HG03460 (cell line): ENCODE data around the gene DHRS1.
"Not testable (repeated sequence)": the region's sequence is repeated elsewhere in the genome, so short reads cannot be mapped to it uniquely, and the experiment has no call there.

ENCODE experiments used
- ATAC-seq: cut with Tn5 transposase; IDR thresholded peaks from one replicate; pipeline ENCODE4 v1.9.1; 2021; ENCODE audit not compliant: unreplicated experiment

DHRS1 gene

DNA sequence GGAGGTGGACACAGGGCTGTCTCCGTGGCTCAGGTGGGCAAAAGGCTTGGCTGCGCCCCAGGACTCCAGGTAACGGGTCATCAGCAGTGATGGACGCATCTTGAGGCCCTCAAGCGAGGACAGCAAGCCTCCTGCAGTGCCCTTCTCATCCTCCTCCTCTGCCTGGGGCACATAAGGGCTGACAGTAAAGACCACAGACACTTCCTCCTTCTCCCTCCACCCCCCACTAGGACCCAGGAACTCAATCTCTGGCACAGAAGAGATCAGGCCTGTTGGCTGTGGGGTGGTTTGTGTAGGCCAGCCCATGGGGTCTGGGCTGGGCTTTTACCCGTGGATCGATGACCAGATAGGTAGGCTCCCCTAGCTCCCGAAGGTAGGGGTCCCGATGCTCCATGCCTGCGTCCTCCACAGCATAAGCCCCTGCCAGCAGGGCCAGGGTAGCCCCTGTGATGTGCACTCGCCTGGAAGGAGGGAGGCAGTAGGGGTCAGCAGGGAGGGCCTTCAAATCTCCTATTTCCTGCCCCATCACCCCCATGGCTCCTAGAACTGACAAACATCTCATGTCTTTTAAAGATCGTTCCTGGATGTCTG is 29.6 kb upstream of the DHRS1 start:
- no peak for ATAC-seq

- not testable (repeated sequence) for ATAC-seq
Measured at GRCh38 chr14:24327914-24328313, 28.3 kb upstream of the DHRS1 start.

- no peak for ATAC-seq
Measured at GRCh38 chr14:24327303-24327702, 27.7 kb upstream of the DHRS1 start.

GRCh38 chr14:24325963-24326362 is 26.4 kb upstream of the DHRS1 start:
- no peak for ATAC-seq

GRCh38 chr14:24325041-24325530 is 25.5 kb upstream of the DHRS1 start:
- no peak for ATAC-seq

GRCh38 chr14:24324024-24324423 is 24.4 kb upstream of the DHRS1 start:
- no peak for ATAC-seq

GRCh38 chr14:24323341-24323740 is 23.8 kb upstream of the DHRS1 start:
- ATAC-seq, result no peak

- no peak for ATAC-seq
Measured at GRCh38 chr14:24322672-24323071, 23.1 kb upstream of the DHRS1 start.

- no peak for ATAC-seq
Measured at GRCh38 chr14:24321212-24321975, 21.8 kb upstream of the DHRS1 start.

DNA sequence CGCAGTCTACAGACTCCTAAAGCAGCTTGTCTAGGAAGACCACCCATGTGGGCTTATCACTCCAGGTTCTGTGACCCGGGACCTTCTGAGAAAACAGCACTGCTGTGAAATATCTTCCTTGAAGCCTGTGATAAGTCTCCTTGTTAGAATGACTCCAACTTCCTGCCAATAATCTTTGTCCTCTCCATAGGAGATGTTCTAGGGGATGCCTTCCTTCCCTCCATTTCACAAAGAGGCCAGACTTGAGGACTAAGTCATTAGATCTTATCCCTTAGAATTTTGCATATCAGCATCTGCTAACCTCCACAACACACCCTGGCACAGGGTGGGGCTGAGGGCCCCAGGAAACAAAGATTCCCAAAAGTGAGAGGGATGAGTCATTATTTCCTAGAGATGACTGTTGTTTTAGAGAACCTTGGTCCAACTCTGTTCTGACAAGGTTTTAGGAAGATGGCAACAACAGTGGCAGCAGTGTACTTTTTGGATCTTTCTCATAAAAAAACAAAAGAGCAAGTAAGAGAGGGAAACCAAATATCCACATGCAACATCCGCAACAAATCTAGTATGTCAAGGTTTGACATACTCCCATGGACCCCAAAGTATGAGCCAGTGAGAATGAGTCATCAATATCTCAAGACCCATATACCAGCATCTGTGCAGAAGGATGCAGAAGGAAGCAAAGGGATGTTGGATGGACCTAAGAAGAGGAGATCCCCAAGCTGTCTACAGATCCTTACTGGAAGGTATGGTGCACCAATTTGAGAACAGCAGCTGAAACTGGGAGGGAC is 17.8 kb upstream of the DHRS1 start:
- no peak for ATAC-seq

DNA sequence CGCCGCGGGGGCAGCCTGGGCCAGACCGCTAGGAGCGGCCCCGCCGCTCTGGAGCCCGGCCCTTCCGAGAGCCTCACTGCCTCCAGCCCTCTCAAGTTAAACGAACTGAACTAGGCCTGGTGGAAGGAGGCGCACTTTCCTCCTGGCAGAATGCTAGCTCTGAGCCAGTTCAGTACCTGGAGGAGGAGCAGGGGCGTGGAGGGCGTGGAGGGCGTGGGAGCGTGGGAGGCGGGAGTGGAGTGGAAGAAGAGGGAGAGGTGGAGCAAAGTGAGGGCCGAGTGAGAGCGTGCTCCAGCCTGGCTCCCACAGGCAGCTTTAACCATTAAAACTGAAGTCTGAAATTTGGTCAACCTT is 17.0 kb upstream of the DHRS1 start:
- ATAC-seq, result no peak

GRCh38 chr14:24315807-24316596 is 16.4 kb upstream of the DHRS1 start:
- no peak for ATAC-seq

- ATAC-seq, result no peak
Measured at GRCh38 chr14:24315243-24315806, 15.7 kb upstream of the DHRS1 start.

DNA sequence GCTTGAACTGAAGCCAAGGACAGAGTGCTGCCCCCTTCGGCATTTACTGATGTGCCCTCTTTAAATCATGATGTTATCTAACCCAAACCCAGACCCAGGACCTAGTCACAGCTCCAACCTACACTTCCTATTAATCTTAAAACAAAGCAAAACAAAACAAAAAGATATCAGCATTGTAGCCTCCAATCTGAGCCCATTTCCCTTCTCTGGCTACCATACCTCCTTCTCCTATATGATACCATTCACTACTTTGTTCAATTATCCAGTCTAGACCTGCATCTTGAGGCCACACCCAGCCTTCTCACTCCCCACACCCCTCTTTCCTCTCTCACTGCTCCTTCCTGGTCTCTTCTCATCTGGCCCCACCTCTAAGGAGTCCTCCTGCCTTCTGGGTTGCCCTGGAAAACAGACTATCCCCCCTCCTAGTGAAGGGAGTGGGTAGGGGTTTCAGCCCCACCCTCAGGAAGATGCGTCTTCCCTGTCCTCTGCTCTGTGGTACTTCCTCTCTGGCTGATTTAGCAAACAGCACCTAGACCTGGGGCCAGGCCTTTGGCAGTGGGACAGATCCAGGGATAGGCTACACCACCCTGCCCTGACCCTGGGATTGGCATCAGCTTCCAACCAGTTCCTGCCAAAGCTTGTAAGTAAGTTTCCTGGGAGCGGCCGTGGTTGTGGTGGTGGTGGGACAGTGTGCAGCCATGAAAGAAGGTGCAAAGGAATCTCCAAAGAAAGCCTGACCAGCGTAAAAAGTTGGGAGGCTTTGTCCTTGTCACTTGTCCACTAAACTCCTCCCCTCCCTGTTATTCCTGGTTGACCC is 15.0 kb upstream of the DHRS1 start:
- no peak for ATAC-seq

GRCh38 chr14:24313913-24314312 is 14.3 kb upstream of the DHRS1 start:
- ATAC-seq, result no peak

DNA sequence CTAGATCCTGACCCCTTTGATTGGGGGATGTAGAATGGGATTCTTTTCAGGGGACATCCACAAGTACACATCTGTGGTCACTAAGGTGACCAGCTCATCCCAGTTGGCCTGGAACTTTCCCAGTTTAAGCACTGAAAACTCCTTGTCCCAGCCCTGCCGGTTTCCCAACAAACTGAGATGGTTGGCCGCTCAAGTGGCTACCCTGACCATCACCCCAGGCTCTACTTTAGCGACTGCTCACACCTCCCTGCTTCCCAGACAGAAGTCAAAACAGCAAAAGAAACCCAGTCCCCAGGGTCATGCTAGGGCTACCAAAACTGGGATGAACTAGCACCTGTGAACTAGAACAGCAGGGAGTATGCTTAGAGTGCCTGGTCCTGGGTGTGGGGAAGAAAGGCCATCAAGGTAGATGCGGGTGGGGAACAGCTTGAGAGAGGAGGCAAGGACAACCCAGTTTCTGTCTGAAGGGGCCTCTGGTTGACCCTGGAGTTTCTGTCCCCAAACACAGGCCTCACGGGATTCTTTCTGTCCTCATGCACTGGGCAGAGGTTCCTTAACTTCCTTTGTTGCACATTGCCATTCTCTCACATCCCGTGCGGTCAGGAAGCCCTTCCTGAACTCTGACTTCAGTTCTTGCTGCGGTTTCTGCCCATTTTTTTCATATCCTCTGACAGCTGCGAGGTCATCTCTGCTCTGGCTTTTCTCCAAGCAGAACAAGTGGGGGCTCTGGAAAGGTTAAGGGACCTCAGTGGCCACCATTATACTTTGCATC is 13.3 kb upstream of the DHRS1 start:
- no peak for ATAC-seq

GRCh38 chr14:24311837-24312615 is 12.4 kb upstream of the DHRS1 start:
- no peak for ATAC-seq
